ENCODE measurements around the gene NEURL1B.
"Not testable (repeated sequence)": the region's sequence is repeated elsewhere in the genome, so short reads cannot be mapped to it uniquely, and the experiment has no call there.

- not testable (repeated sequence) for TF ChIP-seq CTCF (IDR thresholded peaks at IDR 0.05 in 4 of 5, conservative IDR thresholded peaks at IDR 0.05 in 1 of 5); POLR2A (IDR thresholded peaks at IDR 0.05)
Measured at GRCh38 chr5:172711321-172711861, 70.3 kb downstream of the NEURL1B start.

Data from gastrocnemius medialis (tissue), 4 donors.